PC-3 (cell line): ENCODE data around the gene TCAF1. TPM values are rescaled to one million over a fixed set of nuclear protein-coding genes. Genes with fewer than 3 reads are reported as not detected.
A peak's percentile ranks its signal among the peaks of the same experiment; 100 is the strongest.

Source experiments
- ATAC-seq: fragments of 200-7000 bp; cut with Tn5 transposase; 2 replicates; pipeline ENCODE4 v1.9.1; 2020; ENCODE audit warnings: mild to moderate bottlenecking, moderate library complexity
- BruUV-seq: library from RNA; stranded (reverse); fragments of 400-500 nt; replicated peaks from 2 replicates; lab custom pipeline; 2021; lab: Mats Ljungman, UMichigan
- CTCF ChIA-PET: fragments of 300-600 bp; sonication (Branson Sonifier 250); formaldehyde crosslinking; loops from one replicate; lab custom pipeline; 2022; ENCODE audit warnings: antibody characterized with exemption; lab: Charles Lee
- POLR2A ChIA-PET: fragments of 300-600 bp; sonication (Branson Sonifier 250); formaldehyde crosslinking; loops from one replicate; lab custom pipeline; 2022; ENCODE audit warnings: antibody characterized with exemption; ENCODE audit not compliant: unreplicated experiment; lab: Charles Lee
- DNase-seq: peaks from one replicate; pipeline ENCODE4 v3.0.0-alpha.2; 2015
- H2AFZ ChIP-seq: fragments of 300-600 bp; sonication (generic); 2 replicates; pipeline ENCODE4 v1.6.0; 2016; ENCODE audit warnings: antibody characterized with exemption, low read length
- H3F3A ChIP-seq: fragments of 300-600 bp; sonication (generic); one replicate; pipeline ENCODE4 v1.6.0; 2017; ENCODE audit warnings: antibody characterized with exemption, low read length, control low read depth, mild to moderate bottlenecking; ENCODE audit not compliant: unreplicated experiment
- H3K27ac ChIP-seq: fragments of 300-600 bp; sonication (generic); 2 replicates; pipeline ENCODE4 v1.5.1; 2016; ENCODE audit warnings: mild to moderate bottlenecking, low read length
- H3K27me3 ChIP-seq: fragments of 300-600 bp; sonication (generic); 2 replicates; pipeline ENCODE4 v1.6.1; 2016; ENCODE audit warnings: low read length, mixed read lengths
- H3K36me3 ChIP-seq: fragments of 300-600 bp; sonication (generic); 2 replicates; pipeline ENCODE4 v1.6.1; 2016; ENCODE audit warnings: low read depth, mixed run types, low read length, mixed read lengths
- H3K4me1 ChIP-seq: fragments of 300-600 bp; sonication (generic); 2 replicates; pipeline ENCODE4 v1.5.1; 2016; ENCODE audit warnings: low read length; ENCODE audit not compliant: insufficient read depth
- H3K4me2 ChIP-seq: fragments of 300-600 bp; sonication (generic); 2 replicates; pipeline ENCODE4 v1.6.0; 2016; ENCODE audit warnings: low read length
- H3K4me3 ChIP-seq: fragments of 300-600 bp; sonication (generic); 2 replicates; pipeline ENCODE4 v1.5.1; 2016; ENCODE audit warnings: mild to moderate bottlenecking, low read length, mixed read lengths
- H3K79me2 ChIP-seq: fragments of 300-600 bp; sonication (generic); 2 replicates; pipeline ENCODE4 v1.6.1; 2017; ENCODE audit warnings: low read length, mixed read lengths
- H3K9ac ChIP-seq: fragments of 300-600 bp; sonication (generic); 2 replicates; pipeline ENCODE4 v1.6.0; 2016; ENCODE audit warnings: mild to moderate bottlenecking, low read length
- H3K9me2 ChIP-seq: fragments of 300-600 bp; sonication (generic); replicated peaks from 2 replicates; pipeline ENCODE4 v1.6.1; 2016; ENCODE audit warnings: mixed run types, low read length, mixed read lengths
- H3K9me3 ChIP-seq: fragments of 300-600 bp; sonication (generic); 2 replicates; pipeline ENCODE4 v1.6.1; 2016; ENCODE audit warnings: low read length, mixed read lengths
- H4K20me1 ChIP-seq: fragments of 300-600 bp; sonication (generic); 2 replicates; pipeline ENCODE4 v1.6.1; 2016; ENCODE audit warnings: low read length, mixed read lengths
- CTCF ChIP-seq: fragments of 300-600 bp; sonication (generic); conservative IDR thresholded peaks from 2 replicates; pipeline ENCODE4 v1.5.1; 2017; ENCODE audit warnings: antibody characterized with exemption, low read depth, mild to moderate bottlenecking, low read length
- EZH2 ChIP-seq: fragments of 300-600 bp; sonication (generic); IDR thresholded peaks from one replicate; pipeline ENCODE4 v1.6.1; 2017; ENCODE audit warnings: antibody characterized with exemption, mild to moderate bottlenecking, low read length; ENCODE audit not compliant: unreplicated experiment
- EZH2phosphoT487 ChIP-seq: fragments of 300-600 bp; sonication (generic); IDR thresholded peaks from 2 replicates; pipeline ENCODE4 v1.6.1; 2018; ENCODE audit warnings: mild to moderate bottlenecking, antibody characterized with exemption, low read length, borderline replicate concordance
- intact Hi-C: fragments of 100-400 bp; cut with micrococcal nuclease; formaldehyde crosslinking; loops from 2 replicates; pipeline ENCODE4 v1.9.0; 2023
- total RNA-seq: library from RNA; depleted of rRNA; stranded (reverse); fragments of >200 nt; gene quantifications from 2 replicates; pipeline ENCODE4 v1.2.3, GENCODE V29; 2014

Gene TCAF1
- total RNA-seq, 1 experiment from 2014 or later, result 12.4 TPM

- Histone ChIP-seq H3K36me3 (no peaks in the 10 kb centered on the region), H2AFZ (no peak overlapping the region), H3K9ac (peak overlapping the region; percentile 90), H3K9me3 (no peaks in the 10 kb centered on the region), H3K9me2 (no peaks in the 10 kb centered on the region), H3K4me1 (peaks cover 24% of the 10 kb centered on the region), H3K27me3 (no peaks in the 10 kb centered on the region), H3F3A (no peaks in the 10 kb centered on the region), H3K4me2 (peak overlapping the region; percentile 90), H3K4me3 (peak overlapping the region; percentile 89), H3K27ac (no peak overlapping the region), H4K20me1 (no peaks in the 10 kb centered on the region), H3K79me2 (peaks cover 56% of the 10 kb centered on the region)
- intact Hi-C loops, result no loop called here
- ATAC-seq (no peak), DNase-seq (peak; percentile 21)
- ChIA-PET CTCF (interaction anchor here (1.2 to 2.1 kb wide), 2 partner anchors 228 kb away, joined by 4 to 47 read pairs; no protein-coding TSS in a partner anchor), POLR2A (no interaction called here)
- TF ChIP-seq EZH2phosphoT487 (no peak), EZH2 (no peak), CTCF (no peak)
- no TSS peak for BruUV-seq
Measured at GRCh38 chr7:143900230-143900766, 1.7 kb downstream of the TCAF1 start.

GRCh38 chr7:143898810-143899209 is 3.2 kb downstream of the TCAF1 start:
- H3K9ac ChIP-seq, result no peak overlapping the region
- no peak overlapping the region for H3K4me2 ChIP-seq
- H2AFZ ChIP-seq, result no peak overlapping the region
- peaks cover 24% of the 10 kb centered on the region for H3K4me1 ChIP-seq
- DNase-seq, result no peak
- BruUV-seq, result no TSS peak
- H3K36me3 ChIP-seq, result no peaks in the 10 kb centered on the region
- no peak overlapping the region for H3K4me3 ChIP-seq
- H3F3A ChIP-seq, result no peaks in the 10 kb centered on the region
- ATAC-seq, result no peak
- H3K27me3 ChIP-seq, result no peaks in the 10 kb centered on the region
- H3K9me3 ChIP-seq, result no peaks in the 10 kb centered on the region
- H3K9me2 ChIP-seq, result no peaks in the 10 kb centered on the region
- TF ChIP-seq EZH2phosphoT487 (no peak), EZH2 (no peak), CTCF (no peak)
- H3K79me2 ChIP-seq, result peaks cover 64% of the 10 kb centered on the region
- no peaks in the 10 kb centered on the region for H4K20me1 ChIP-seq
- ChIA-PET CTCF (no interaction called here), POLR2A (no interaction called here)
- no peak overlapping the region for H3K27ac ChIP-seq
- intact Hi-C loops, result no loop called here

- Histone ChIP-seq H3K9me2 (no peaks in the 10 kb centered on the region), H3K9ac (no peak overlapping the region), H4K20me1 (no peaks in the 10 kb centered on the region), H3K4me3 (no peak overlapping the region), H3K79me2 (peaks cover 66% of the 10 kb centered on the region), H3K27ac (no peak overlapping the region), H3K36me3 (no peaks in the 10 kb centered on the region), H3K9me3 (no peaks in the 10 kb centered on the region), H3K4me2 (no peak overlapping the region), H3K27me3 (no peaks in the 10 kb centered on the region), H2AFZ (no peak overlapping the region), H3F3A (no peaks in the 10 kb centered on the region), H3K4me1 (peaks cover 24% of the 10 kb centered on the region)
- BruUV-seq, result no TSS peak
- no peak for TF ChIP-seq EZH2phosphoT487
- no peak for TF ChIP-seq EZH2
- no peak for TF ChIP-seq CTCF
- ChIA-PET CTCF (interaction anchor here (0.6 to 1.4 kb wide), 2 partner anchors 9 to 115 kb away, joined by 3 to 4 read pairs; no protein-coding TSS in a partner anchor), POLR2A (no interaction called here)
- no peak for ATAC-seq
- intact Hi-C loops, result no loop called here
- DNase-seq, result no peak
Measured at GRCh38 chr7:143896667-143897066, 5.3 kb downstream of the TCAF1 start.
